Heart left ventricle (tissue), 16 donors: ENCODE data around the gene TOMM6. TPM values are rescaled to one million over a fixed set of nuclear protein-coding genes. Genes with fewer than 3 reads are reported as not detected.

ENCODE experiments used
- ATAC-seq, 4 donors: fragments of 200-7000 bp; cut with Tn5 transposase; one replicate each; pipeline ENCODE4 v1.9.1; 2020 to 2022; ENCODE audit warnings: moderate library complexity in 4 of 4, mild to moderate bottlenecking in 3 of 4, moderate number of reproducible peaks in 1 of 4
- DNase-seq, 5 donors: peaks; one replicate each; pipeline ENCODE4 v3.0.0-alpha.2; 2020
- H3K27ac ChIP-seq, 12 donors: fragments of 200-600 bp; sonication (generic) in 4 of 12; one replicate each; pipeline versions ENCODE4 v1.5.0 to v1.8.0; 2016 to 2022; ENCODE audit warnings: mild to moderate bottlenecking in 2 of 12
- H3K27me3 ChIP-seq, 9 donors: fragments of 200-600 bp; sonication (generic) in 2 of 9; one replicate each; pipeline versions ENCODE4 v1.5.1 to v1.8.0; 2016 to 2022; ENCODE audit warnings: mild to moderate bottlenecking in 3 of 9
- H3K36me3 ChIP-seq, 9 donors: fragments of 200-600 bp; sonication (generic) in 2 of 9; one replicate each; pipeline versions ENCODE4 v1.5.0 to v1.8.0; 2018 to 2022; ENCODE audit warnings: mild to moderate bottlenecking in 2 of 9
- H3K4me1 ChIP-seq, 12 donors: fragments of 200-600 bp; sonication (generic) in 4 of 12; one replicate each; pipeline versions ENCODE4 v1.5.0 to v1.8.0; 2016 to 2022; ENCODE audit warnings: mild to moderate bottlenecking in 3 of 12
- H3K4me3 ChIP-seq, 12 donors: fragments of 200-600 bp; sonication (generic) in 4 of 12; one replicate each; pipeline versions ENCODE4 v1.5.0 to v1.8.0; 2017 to 2022; ENCODE audit warnings: mild to moderate bottlenecking in 9 of 12, moderate library complexity in 4 of 12
- H3K9me3 ChIP-seq, 12 donors: fragments of 200-600 bp; sonication (generic) in 4 of 12; one replicate each; pipeline versions ENCODE4 v1.5.0 to v1.8.0; 2016 to 2022; ENCODE audit warnings: mild to moderate bottlenecking in 1 of 12
- CTCF ChIP-seq, 12 donors: fragments of 200-600 bp; sonication (generic) in 4 of 12; IDR thresholded peaks; one replicate each; pipeline versions ENCODE4 v1.5.0 to v1.8.0; 2018 to 2022; ENCODE audit warnings: antibody characterized with exemption in 12 of 12, mild to moderate bottlenecking in 5 of 12
- POLR2A ChIP-seq, 2 donors: fragments of 450-650 bp; IDR thresholded peaks; one replicate each; pipeline ENCODE4 v1.6.1; 2017; ENCODE audit warnings: antibody characterized with exemption in 2 of 2, mild to moderate bottlenecking in 2 of 2, moderate library complexity in 2 of 2
- WGBS, 4 donors: extraction: QIAGEN DNeasy Blood & Tissue Kit in 2 of 4; methylation state at CpG; one replicate each; pipeline versions ENCODE4 v1.1.5 to v1.1.7; 2013 to 2018; 5-methylcytosine and 5-hydroxymethylcytosine counted together
- intact Hi-C, 10 donors: fragments of 100-400 bp; cut with DNase I; formaldehyde crosslinking; loops; one replicate each; pipeline versions ENCODE4 v1.11.1 to v1.14.2; 2022
- polyA plus RNA-seq, 2 donors: library from polyadenylated mRNA; stranded (reverse); fragments of 200-250 nt; gene quantifications; one replicate each; pipeline ENCODE4 v1.2.3, GENCODE V29; 2013
- total RNA-seq, 9 donors: library from RNA; depleted of rRNA in 2 of 9; stranded (reverse); fragments of >200 nt in 2 of 9; fragmentation: NEBNext Ultra II Directional in 3 of 9; extraction: Animal tissue kit (Norgen Biotek cat#: 25700) in 3 of 9; gene quantifications; one replicate each; pipeline versions ENCODE4 v1.1.0 to v1.2.4, GENCODE V29; 2016 to 2023
- donor health status: ischemic (EF 13 %, LVEDD 7.1; RV severe dilation, severe dysfunction).
- donor health status: healthy with polysubstance abuse.
- donor health status: DM: no; HTN: yes; CAD: no.
- donor health status: DM: no; HTN: no; CAD: no.
- donor health status: ischemic (EF 25% LVEDD 6.9; RV normal size, moderate dysfunction).
- donor health status: ischemic (EF 25% LVEDD 5.7; RV mildly dilated, moderate dysfunction).
- donor health status: healthy.
- donor health status: DM: yes; HTN: yes; CAD: no.
- donor health status: ischemic (EF 35%, LVEDD 5.7; RV mildly dilated, moderate dysfunction).
- donor health status: nonischemic (EF 11% LVEDD 7.7; RV severe dilation, severe dysfunction).
- donor health status: DM: yes; HTN: yes; CAD: no.
- donor health status: PGD.
- donor health status: ischemic (EF 29% LVEDD 5.4; RV normal size, mild dysfunction).
- donor health status: nonischemic (EF 23%, LVEDD 6.1; RV moderate dilation, normal function).

The TOMM6 gene
- total and polyA plus RNA-seq, 11 donors = 158 to 277 (median 182) TPM

GRCh38 chr6:41822021-41822420, 34.5 kb downstream of the TOMM6 start:
- intact Hi-C loops = no loop called here
- H3K4me3 ChIP-seq = no peak overlapping the region
- no peak overlapping the region for H3K27ac ChIP-seq
- no peaks in the 10 kb centered on the region for H3K27me3 ChIP-seq
- H3K4me1 ChIP-seq = peaks cover 0 to 3% (median 0%) of the 10 kb centered on the region in 12 donors
- ATAC-seq (no peak), DNase-seq (no peak)
- WGBS, 4 donors = 98 to 100% (median 99%) methylated on average over 1 of the region's 1 CpG
- H3K9me3 ChIP-seq = no peaks in the 10 kb centered on the region
- H3K36me3 ChIP-seq = no peaks in the 10 kb centered on the region
- TF ChIP-seq POLR2A (IDR thresholded peaks at IDR 0.05) (no peak), CTCF (IDR thresholded peaks at IDR 0.05) (no peak)

- 95 to 100% (median 99%) methylated on average over 1 of the region's 1 CpG for WGBS, 4 donors
- Histone ChIP-seq H3K36me3 (no peaks in the 10 kb centered on the region), H3K27ac (no peak overlapping the region), H3K4me3 (no peak overlapping the region), H3K4me1 (peaks cover 0 to 3% (median 0%) of the 10 kb centered on the region in 12 donors), H3K27me3 (no peaks in the 10 kb centered on the region), H3K9me3 (no peaks in the 10 kb centered on the region)
- intact Hi-C loops = no loop called here
- TF ChIP-seq CTCF (IDR thresholded peaks at IDR 0.05) = no peak
- no peak for TF ChIP-seq POLR2A (IDR thresholded peaks at IDR 0.05)
- DNase-seq (no peak), ATAC-seq (no peak)
Observed at GRCh38 chr6:41823178-41823577, 35.7 kb downstream of the TOMM6 start.

- intact Hi-C loops = no loop called here
- DNase-seq = no peak
Observed at GRCh38 chr6:41824571-41825569, 37.4 kb downstream of the TOMM6 start.

More at GRCh38 chr6:41824571-41825569, 37.4 kb downstream of the TOMM6 start:
- no peak overlapping the region for H3K27ac ChIP-seq
- 89 to 94% (median 90%) methylated on average over 13 of the region's 13 CpGs for WGBS, 4 donors
- ATAC-seq = no peak
- TF ChIP-seq CTCF (IDR thresholded peaks at IDR 0.05) (no peak), POLR2A (IDR thresholded peaks at IDR 0.05) (no peak)
- H3K4me1 ChIP-seq = peaks cover 0 to 3% (median 0%) of the 10 kb centered on the region in 12 donors
- H3K36me3 ChIP-seq = no peaks in the 10 kb centered on the region
- H3K9me3 ChIP-seq = no peaks in the 10 kb centered on the region
- no peaks in the 10 kb centered on the region for H3K27me3 ChIP-seq
- no peak overlapping the region for H3K4me3 ChIP-seq
